Measurements from ENCODE around the gene GMDS.
"Not testable (repeated sequence)": the region's sequence is repeated elsewhere in the genome, so short reads cannot be mapped to it uniquely, and the experiment has no call there.

Gene GMDS

GRCh38 chr6:1697688-1698351, 547.6 kb downstream of the GMDS start:
- no peak for DNase-seq

GRCh38 chr6:1696463-1696850, 548.9 kb downstream of the GMDS start:
- DNase-seq = no peak

DNA sequence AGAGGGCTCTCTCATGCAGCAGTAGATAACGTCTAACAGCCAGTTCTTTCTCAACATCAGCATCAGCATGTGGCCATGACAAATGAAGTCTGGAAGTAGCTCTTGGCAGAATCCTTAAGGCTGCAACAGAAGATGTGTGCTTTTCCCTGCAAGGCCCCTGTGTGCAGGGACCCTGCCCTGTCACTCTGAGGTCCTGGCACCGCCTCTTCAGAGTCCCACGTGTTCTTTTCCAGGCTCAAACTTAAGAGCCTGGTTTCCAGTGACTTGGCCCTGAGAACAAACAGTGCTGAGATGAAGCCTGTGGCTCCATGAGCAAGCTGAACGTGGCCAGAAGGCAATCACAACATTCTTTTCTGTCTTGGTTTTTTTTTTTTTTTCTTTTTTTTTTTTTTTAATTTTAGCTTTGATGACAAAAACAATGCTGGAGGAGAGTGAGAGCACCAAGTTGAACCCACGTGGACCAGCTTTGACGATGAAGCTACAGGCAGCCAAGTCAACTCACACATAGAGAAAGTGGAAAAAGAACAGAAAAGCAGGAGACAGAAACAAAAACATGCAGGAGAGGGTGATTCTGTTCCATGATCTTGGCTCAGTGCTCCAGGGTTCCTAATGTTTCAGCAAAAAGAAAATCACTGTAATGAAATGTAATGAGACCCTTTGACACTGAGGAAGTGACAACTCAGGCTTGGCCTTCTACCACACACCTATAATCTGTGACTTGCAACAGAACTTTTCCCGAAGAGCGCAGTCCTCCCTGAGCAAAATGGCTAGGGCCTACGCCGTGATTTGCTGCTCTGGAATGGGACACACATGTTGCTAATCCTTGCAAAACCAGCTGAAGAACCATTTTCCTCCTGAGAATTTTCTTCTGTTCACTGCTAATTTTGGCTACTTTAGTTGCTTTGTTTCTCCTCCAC, 549.6 kb downstream of the GMDS start:
- no peak for DNase-seq

DNA sequence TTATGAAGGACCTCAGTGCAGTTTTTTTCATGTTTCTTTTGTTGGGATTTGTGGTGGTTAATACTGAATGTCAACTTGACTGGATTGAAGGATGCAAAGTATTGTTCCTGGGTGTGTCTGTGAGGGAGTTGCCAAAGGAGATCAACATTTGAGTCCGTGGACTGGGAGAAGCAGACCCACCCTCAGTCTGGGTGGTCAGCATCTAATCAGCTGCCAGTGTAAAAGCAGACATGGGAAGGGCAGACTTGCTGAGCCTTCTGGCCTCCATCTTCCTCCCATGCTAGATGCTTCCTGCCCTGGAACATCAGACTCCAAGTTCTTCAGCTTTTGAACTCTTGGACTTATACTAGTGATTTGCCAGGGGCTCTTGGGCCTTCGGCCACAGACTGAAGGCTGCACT, 553.6 kb downstream of the GMDS start:
- not testable (repeated sequence) for DNase-seq

DNA sequence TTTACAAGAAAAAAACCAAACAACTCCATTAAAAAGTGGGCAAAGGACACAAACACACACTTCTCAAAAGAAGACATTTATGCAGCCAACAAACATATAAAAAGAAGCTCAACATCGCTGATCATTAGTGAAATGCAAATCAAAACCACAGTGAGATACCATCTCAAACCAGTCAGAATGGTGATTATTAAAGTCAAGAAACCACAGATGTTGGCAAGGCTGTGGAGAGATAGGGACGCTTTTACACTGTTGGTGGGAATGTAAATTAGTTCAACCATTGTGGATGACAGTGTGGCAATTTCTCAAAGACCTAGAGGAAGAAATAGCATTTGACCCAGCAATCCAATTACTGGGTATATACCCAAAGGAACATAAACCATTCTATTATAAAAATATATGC, 554.7 kb downstream of the GMDS start:
- DNase-seq = not testable (repeated sequence)

GRCh38 chr6:1689141-1689540, 556.3 kb downstream of the GMDS start:
- no peak for DNase-seq

GRCh38 chr6:1688396-1688795, 557.0 kb downstream of the GMDS start:
- DNase-seq = no peak

DNA sequence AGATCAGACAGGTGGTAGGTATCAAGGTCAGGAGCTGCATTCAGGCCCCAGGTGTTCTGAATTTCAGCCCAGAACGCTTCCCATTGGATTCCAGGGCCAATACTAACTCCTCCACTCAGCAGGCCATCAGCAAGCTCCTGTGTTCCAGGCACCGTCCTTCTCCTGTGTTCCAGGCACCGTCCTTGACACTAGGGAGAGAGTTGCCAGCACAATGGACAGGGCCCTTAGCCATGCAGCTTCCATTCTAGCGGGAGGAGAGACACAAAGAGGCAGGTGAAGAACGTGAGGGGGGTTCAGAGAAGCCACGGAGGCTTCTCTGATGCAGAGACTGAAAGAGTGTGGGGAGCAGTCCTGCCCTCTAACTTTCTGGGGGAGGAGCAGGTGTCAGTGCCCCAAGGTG, 558.0 kb downstream of the GMDS start:
- no peak for DNase-seq

- DNase-seq = peak; percentile 61
These were observed 559.0 kb downstream of the GMDS start for GRCh38 chr6:1686117-1687098.

DNA sequence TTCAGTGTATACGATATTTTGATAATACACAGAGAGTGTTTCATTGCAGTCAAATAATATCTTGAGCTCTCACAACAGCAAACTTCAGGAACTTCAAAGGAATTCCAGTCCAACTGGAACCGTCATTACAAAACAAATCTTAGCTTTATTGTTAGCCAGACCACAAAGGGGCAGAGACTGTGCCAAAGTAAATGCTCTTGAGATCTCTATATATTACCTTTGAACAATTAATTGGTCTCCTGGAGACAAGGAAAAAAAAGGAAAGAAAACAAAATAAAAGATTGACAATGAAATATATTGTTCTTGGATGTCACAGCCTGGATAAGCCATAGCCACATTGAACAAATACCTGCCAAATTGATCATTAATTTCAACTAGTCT, 565.7 kb downstream of the GMDS start:
- no peak for DNase-seq

- no peak for DNase-seq
These were observed 566.2 kb downstream of the GMDS start for GRCh38 chr6:1679031-1679687.

GRCh38 chr6:1678201-1678600, 567.2 kb downstream of the GMDS start:
- no peak for DNase-seq

DNA sequence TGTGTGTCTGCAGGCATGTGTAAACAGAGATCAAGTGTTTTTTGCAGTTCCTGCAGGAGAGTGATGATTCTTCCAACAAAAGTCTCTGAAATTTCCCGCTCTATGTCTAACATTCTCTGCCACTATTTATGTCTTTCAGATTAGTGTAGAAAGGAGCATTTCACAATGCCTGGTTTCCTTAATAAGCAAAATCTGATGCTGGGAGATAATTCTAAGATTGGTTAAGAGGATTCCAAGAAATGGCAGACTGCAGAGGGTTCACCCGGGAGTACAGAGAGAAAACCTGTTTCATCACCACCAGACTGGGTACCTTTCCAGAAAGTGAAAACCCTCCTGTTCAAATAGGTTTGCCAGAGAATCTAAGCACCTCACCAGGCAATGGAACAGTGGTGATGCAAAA, 573.0 kb downstream of the GMDS start:
- peak; percentile 42 for DNase-seq

- peak; percentile 29 for DNase-seq
These were observed 574.5 kb downstream of the GMDS start for GRCh38 chr6:1670711-1671462.

DNA sequence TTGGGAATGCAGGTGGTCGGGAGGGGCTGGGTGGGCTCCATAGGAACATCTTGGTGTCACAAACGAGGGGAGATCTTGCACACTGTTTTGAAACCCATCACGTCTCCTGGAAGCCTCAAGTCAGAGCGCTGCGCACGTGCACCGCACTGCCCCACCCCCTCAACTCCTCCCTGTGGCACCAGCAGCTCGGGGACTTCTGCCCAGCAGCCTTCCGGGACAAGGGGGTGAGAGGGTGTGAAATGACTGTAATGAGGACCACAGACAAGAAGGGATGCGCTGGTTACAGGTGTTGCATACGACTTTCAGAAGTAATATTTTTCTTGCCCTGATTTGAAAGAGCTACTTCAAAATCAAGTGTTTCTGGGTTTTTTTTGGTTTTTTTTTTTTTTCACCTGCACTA, 575.4 kb downstream of the GMDS start:
- DNase-seq = no peak

GRCh38 chr6:1668456-1668855, 576.9 kb downstream of the GMDS start:
- not testable (repeated sequence) for DNase-seq

GRCh38 chr6:1667805-1668175, 577.6 kb downstream of the GMDS start:
- no peak for DNase-seq

DNA sequence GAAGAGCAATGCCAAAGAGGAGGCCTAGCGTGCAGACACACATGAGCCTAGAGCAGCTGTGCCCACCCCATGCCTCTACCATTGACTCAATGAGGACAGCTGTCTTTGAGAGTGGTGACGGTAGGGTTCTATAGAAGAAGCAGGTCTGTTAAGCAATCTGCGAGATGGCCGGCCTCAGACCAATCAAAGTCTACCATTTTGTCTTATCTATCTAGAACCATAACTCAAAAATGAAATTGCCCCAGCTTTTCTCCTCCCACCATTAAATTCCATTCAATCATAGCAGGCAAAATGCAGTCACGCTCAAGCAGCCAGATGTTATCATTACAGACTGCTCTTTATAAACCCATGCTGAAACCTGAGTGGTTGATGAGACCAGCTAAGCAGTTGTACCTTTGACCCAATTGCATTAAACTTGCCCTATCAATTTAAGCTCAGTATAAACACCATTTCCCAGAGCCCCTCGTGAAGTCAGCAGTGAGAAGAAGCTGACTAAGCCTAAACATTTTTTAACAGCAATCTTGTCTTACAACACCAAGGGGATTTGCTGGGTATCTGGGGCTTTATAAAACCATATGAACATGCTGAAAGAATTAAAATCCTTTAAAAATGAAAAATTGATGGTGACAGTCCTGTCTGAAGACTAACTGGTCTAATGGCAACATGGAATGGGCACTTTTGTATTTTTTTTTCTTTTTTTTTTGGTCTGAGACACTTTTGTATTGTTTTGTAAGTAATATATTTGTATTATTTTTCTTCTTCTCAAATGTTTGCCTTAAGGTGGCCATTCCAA, 578.2 kb downstream of the GMDS start:
- no peak for DNase-seq

DNA sequence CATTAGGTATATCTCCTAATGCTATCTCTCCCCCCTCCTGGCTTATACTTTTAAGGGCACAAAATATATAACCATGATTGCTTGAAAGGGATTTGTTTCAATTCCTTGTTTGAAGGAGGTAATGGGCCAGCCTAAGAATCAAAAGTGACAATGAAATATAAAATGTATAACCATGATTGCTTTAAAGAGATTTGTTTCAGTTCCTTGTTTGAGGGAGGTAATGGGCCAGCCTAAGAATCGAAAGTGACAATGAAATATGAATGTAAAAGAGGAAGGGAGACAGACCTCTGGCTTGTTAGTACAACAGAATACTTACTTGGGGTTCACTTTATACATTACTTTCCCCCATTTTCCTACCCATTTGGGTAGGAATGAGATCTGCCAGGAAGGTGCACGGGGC, 580.2 kb downstream of the GMDS start:
- peak; percentile 13 for DNase-seq

DNA sequence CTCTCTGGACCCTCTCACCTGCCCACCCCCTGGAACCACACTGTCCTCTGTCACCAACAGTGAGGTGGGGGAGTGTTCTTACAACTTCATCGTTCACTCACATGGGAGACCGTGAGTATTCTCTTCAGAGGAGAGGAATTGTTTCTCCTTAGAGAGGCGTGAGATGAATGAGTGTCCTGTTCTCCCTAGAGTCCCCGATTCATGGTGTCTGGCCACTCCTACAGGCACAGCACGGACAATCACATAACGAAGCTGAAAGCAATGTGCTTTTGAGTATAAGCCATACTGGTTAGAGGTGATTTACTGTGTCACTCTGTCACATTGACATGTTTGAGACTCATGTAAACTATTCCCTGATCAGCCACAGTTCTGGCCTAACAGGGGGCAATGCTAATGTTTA, 581.1 kb downstream of the GMDS start:
- DNase-seq = no peak

- no peak for DNase-seq
These were observed 581.9 kb downstream of the GMDS start for GRCh38 chr6:1663511-1663910.

All from hematopoietic multipotent progenitor cell treated with erythropoietin and hydrocortisone succinate and interleukin-3 and kit ligand, for 6 days (in vitro differentiated cells).